SHP77 treated with DMSO at 0.1 percent for 48 hours (cell line): ENCODE results near the gene PRICKLE3.
"Not testable (repeated sequence)": the region's sequence is repeated elsewhere in the genome, so short reads cannot be mapped to it uniquely, and the experiment has no call there.

Experiments
- DNase-seq: peaks from one replicate; lab custom pipeline; 2025; lab: John Stamatoyannopoulos, UW

PRICKLE3 gene

GRCh38 chrX:49157194-49157593 is 29.0 kb downstream of the PRICKLE3 start:
- no peak for DNase-seq

GRCh38 chrX:49155900-49156837 is 30.0 kb downstream of the PRICKLE3 start:
- peak; percentile 15 for DNase-seq

- DNase-seq: no peak
These were observed 30.8 kb downstream of the PRICKLE3 start for GRCh38 chrX:49155243-49155899.

GRCh38 chrX:49153467-49153866 is 32.7 kb downstream of the PRICKLE3 start:
- no peak for DNase-seq

- not testable (repeated sequence) for DNase-seq
These were observed 36.9 kb downstream of the PRICKLE3 start for GRCh38 chrX:49149291-49149690.

- not testable (repeated sequence) for DNase-seq
These were observed 37.6 kb downstream of the PRICKLE3 start for GRCh38 chrX:49148390-49149100.

- no peak for DNase-seq
These were observed 38.2 kb downstream of the PRICKLE3 start for GRCh38 chrX:49147936-49148335.

GRCh38 chrX:49147282-49147681 is 38.9 kb downstream of the PRICKLE3 start:
- DNase-seq: no peak

- DNase-seq: not testable (repeated sequence)
These were observed 43.0 kb downstream of the PRICKLE3 start for GRCh38 chrX:49143154-49143553.

GRCh38 chrX:49142264-49142663 is 43.9 kb downstream of the PRICKLE3 start:
- DNase-seq: not testable (repeated sequence)

GRCh38 chrX:49139713-49140112 is 46.5 kb downstream of the PRICKLE3 start:
- DNase-seq: no peak

GRCh38 chrX:49137492-49137891 is 48.7 kb downstream of the PRICKLE3 start:
- no peak for DNase-seq

GRCh38 chrX:49133759-49134158 is 52.4 kb downstream of the PRICKLE3 start:
- DNase-seq: no peak

- DNase-seq: not testable (repeated sequence)
These were observed 53.9 kb downstream of the PRICKLE3 start for GRCh38 chrX:49132275-49132674.

GRCh38 chrX:49129427-49129826 is 56.7 kb downstream of the PRICKLE3 start:
- DNase-seq: no peak

GRCh38 chrX:49127742-49128258 is 58.4 kb downstream of the PRICKLE3 start:
- not testable (repeated sequence) for DNase-seq
